Measurements from ENCODE around the gene VPS29. TPM values are rescaled to one million over a fixed set of nuclear protein-coding genes. Genes with fewer than 3 reads are reported as not detected.

Gene VPS29
- 100 to 1,000 TPM in 2 of 4 donors, 10 to 100 TPM in 2; 16.3 to 142 (median 79.3) TPM for total RNA-seq

DNA sequence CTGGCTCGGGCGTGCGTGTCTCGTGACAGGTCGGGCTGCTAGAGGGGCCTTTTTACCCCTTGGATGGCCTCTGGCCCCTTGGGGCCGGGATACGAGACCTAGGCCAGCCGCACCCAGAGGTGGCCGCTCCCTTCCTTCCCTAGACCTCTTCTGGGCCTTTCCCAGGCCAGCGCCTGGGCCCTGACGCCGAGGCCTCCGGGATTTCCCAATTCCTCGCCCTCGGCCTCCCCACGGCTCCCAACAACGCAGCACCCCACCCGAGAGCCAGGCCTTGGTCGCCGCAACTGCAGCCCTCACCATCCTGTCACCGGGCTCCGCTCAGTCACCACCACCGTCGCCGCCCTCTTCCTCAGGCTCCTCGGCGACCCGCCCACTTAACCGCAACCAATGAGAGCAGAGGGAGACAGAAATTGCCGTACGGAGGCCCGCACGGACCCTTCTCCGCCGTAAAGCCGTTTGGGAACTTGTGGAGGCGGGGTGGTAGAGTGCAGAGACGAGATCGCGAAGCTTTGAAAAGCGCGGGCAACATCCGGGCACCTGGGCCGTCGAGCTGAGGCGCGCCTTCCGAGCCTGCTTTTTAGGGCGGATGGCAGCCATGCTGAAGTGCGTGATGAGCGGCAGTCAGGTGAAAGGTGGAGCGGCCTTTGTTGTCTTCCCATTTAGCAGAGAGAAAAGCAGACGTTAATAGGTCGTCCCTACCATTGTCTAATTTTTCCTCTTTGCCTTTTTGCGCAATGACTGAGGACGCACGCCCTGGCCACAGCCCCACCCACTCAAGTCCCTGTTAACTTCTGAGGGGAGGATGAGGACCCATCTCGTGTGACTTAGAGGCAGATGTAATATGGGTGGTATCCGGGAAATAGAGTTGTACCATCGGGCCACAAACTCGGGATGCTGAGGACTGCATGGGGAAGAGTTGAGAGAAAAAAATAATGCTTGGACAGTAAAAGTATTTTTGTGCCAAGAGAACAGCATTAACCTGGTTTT is at the start of gene VPS29, which contains the start of gene RAD9B:
TSS of gene VPS29 (minus strand) at position 360 of the 987 bp plus-strand sequence. CDS start at position 300, 60 bp downstream.
TSS of gene RAD9B (plus strand) at position 580 of the 987 bp plus-strand sequence. CDS start at position 587, 7 bp downstream.
- TF ChIP-seq POLR2AphosphoS5 (IDR thresholded peaks at IDR 0.05) = peak; percentile 97 to 98 (median 98)
- peak in 1 of 5 experiments; percentile 11 for TF ChIP-seq CTCF (IDR thresholded peaks at IDR 0.05)
- peak; percentile 97 for TF ChIP-seq POLR2A (IDR thresholded peaks at IDR 0.05)
- TF ChIP-seq EP300 (IDR thresholded peaks at IDR 0.05; ENCODE audit: low read depth) = no peak
- Histone ChIP-seq H3K36me3 (no peaks in the 10 kb centered on the region), H3K27me3 (no peaks in the 10 kb centered on the region), H3K27ac (peak within 1 kb of the TSS; percentile 90 to 98 (median 93)), H3K4me1 (peaks cover 18 to 33% (median 25%) of the 10 kb centered on the region in 4 donors), H3K9me3 (no peaks in the 10 kb centered on the region), H3K4me3 (peak within 1 kb of the TSS; percentile 57 to 89 (median 83))
- intact Hi-C loops (cut with DNase I; ENCODE audit: low total_unique reads) (no loop called here), in situ Hi-C loops (cut with MboI; ENCODE audit: low pct_ligation_motif_present in 1 of 4, low pct_unique_long_range_greater_than_20kb in 1 of 4, low sequenced_read_pairs in 3 of 4) (loop anchor here in 2 of 4 donors (10.0 to 25.0 kb wide), 2 partner anchors 47 to 210 kb away; partner anchors contain the start of gene ARPC3 (in 1 of the 2))
- DNase-seq = peak; percentile 99
- 8 to 60% methylated on average over 4 to 61 of the region's 61 CpGs for WGBS, 2 donors (ENCODE audit: low coverage in 1 of 2)

DNA sequence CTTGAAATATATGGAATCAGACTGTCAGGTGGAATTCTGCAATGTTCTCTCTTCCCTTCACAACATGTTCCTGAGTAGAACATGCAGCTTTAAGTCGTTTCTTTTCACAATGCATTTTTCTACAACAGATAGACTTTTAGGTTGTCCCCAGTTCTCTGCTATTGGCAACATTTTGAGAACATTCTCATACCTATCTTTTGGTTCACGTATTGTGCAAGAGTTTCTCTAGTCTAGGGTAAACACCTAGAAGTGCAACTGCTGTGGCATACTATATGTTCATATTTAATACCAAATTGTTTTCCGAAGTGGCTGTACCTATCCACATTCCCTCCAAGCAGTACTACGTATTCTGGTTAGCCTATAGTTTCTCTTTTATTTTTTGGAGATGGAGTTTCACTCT is 49.1 kb upstream of the VPS29 start:
- H3K27ac ChIP-seq = no peak overlapping the region
- no peak overlapping the region for H3K4me3 ChIP-seq
- H3K36me3 ChIP-seq = no peaks in the 10 kb centered on the region
- DNase-seq = no peak
- in situ Hi-C loops (cut with MboI; ENCODE audit: low pct_ligation_motif_present in 1 of 4, low pct_unique_long_range_greater_than_20kb in 1 of 4, low sequenced_read_pairs in 3 of 4) (no loop called here), intact Hi-C loops (cut with DNase I; ENCODE audit: low total_unique reads) (no loop called here)
- peaks cover 19 to 64% (median 27%) of the 10 kb centered on the region in 4 donors for H3K4me1 ChIP-seq
- no peak for TF ChIP-seq POLR2AphosphoS5 (IDR thresholded peaks at IDR 0.05)
- TF ChIP-seq EP300 (IDR thresholded peaks at IDR 0.05; ENCODE audit: low read depth) = no peak
- no peak for TF ChIP-seq CTCF (IDR thresholded peaks at IDR 0.05)
- no peak for TF ChIP-seq POLR2A (IDR thresholded peaks at IDR 0.05)
- H3K27me3 ChIP-seq = no peaks in the 10 kb centered on the region
- H3K9me3 ChIP-seq = no peaks in the 10 kb centered on the region
- WGBS, 2 donors (ENCODE audit: low coverage in 1 of 2) = 88 to 91% methylated on average over 3 to 4 of the region's 4 CpGs

DNA sequence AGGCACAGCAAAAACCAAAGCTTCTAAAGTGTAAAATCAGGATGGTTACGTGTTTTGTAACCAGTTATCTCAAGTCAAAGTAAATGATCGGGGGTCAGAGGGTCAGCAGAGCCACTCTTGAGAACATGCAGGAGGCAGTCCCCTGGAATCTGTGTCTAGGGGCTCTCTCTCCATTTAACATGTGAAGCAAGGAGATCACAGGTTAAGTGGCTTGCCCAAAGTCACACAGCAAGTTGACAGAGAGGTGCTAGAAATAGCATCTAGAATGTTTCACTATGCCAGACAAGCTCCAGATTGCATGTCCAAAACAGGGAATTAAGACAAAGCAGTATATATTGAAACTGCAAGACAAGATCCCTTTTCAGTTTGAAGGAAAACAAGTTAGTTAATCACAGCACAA is 47.8 kb upstream of the VPS29 start:
- Histone ChIP-seq H3K27me3 (no peaks in the 10 kb centered on the region), H3K36me3 (no peaks in the 10 kb centered on the region), H3K4me3 (no peak overlapping the region), H3K27ac (peak overlapping the region; percentile 8 to 48 (median 28)), H3K4me1 (peaks cover 16 to 63% (median 20%) of the 10 kb centered on the region in 4 donors), H3K9me3 (no peaks in the 10 kb centered on the region)
- in situ Hi-C loops (cut with MboI; ENCODE audit: low pct_ligation_motif_present in 1 of 4, low pct_unique_long_range_greater_than_20kb in 1 of 4, low sequenced_read_pairs in 3 of 4) (no loop called here), intact Hi-C loops (cut with DNase I; ENCODE audit: low total_unique reads) (no loop called here)
- no peak for TF ChIP-seq POLR2A (IDR thresholded peaks at IDR 0.05)
- DNase-seq = no peak
- 89% methylated on average over 2 of the region's 2 CpGs; no CpG with 5 or more reads in 1 of the 2 donors for WGBS, 2 donors (ENCODE audit: low coverage in 1 of 2)

GRCh38 chr12:110548678-110549077 is 46.8 kb upstream of the VPS29 start:
- 69 to 73% methylated on average over 7 of the region's 7 CpGs for WGBS, 2 donors (ENCODE audit: low coverage in 1 of 2)
- peaks cover 20 to 65% (median 26%) of the 10 kb centered on the region in 4 donors for H3K4me1 ChIP-seq
- TF ChIP-seq POLR2AphosphoS5 (IDR thresholded peaks at IDR 0.05) (no peak), EP300 (IDR thresholded peaks at IDR 0.05; ENCODE audit: low read depth) (no peak), CTCF (IDR thresholded peaks at IDR 0.05) (no peak), POLR2A (IDR thresholded peaks at IDR 0.05) (no peak)
- no peaks in the 10 kb centered on the region for H3K36me3 ChIP-seq
- H3K9me3 ChIP-seq = no peaks in the 10 kb centered on the region
- DNase-seq = no peak
- intact Hi-C loops (cut with DNase I; ENCODE audit: low total_unique reads) (no loop called here), in situ Hi-C loops (cut with MboI; ENCODE audit: low pct_ligation_motif_present in 1 of 4, low pct_unique_long_range_greater_than_20kb in 1 of 4, low sequenced_read_pairs in 3 of 4) (no loop called here)
- H3K27me3 ChIP-seq = no peaks in the 10 kb centered on the region
- H3K4me3 ChIP-seq = no peak overlapping the region
- peak overlapping the region in 2 of 4 donors; percentile 34 to 48 for H3K27ac ChIP-seq

All from transverse colon (tissue), 4 donors.